Measurements from ENCODE around the gene TIMM22. TPM values are rescaled to one million over a fixed set of nuclear protein-coding genes. Genes with fewer than 3 reads are reported as not detected.
"Not testable (repeated sequence)": the region's sequence is repeated elsewhere in the genome, so short reads cannot be mapped to it uniquely, and the experiment has no call there.

Gene TIMM22
- 20.8 and 31.0 TPM in 2 replicates for total RNA-seq (2014; rRNA removed; shearing (Covaris generic))

GRCh38 chr17:996554-997344 lies at the start of gene TIMM22:
Gene TIMM22, plus strand, starts transcription at chr17:997129. Its CDS starts 14 bp downstream, at chr17:997143.
- peak; percentile 99 for DNase-seq
- peaks cover 12% of the 10 kb centered on the region for H3K36me3 ChIP-seq (replicated peaks; ENCODE audit: control insufficient read depth, insufficient read depth, low read length)
- peak within 1 kb of the TSS; percentile 78 for H3K4me3 ChIP-seq (ENCODE audit: insufficient read depth, low read depth, low read length)
- no peaks in the 10 kb centered on the region; the same call in 1 of the 2 replicates for H3K27me3 ChIP-seq (ENCODE audit: control insufficient read depth, insufficient read depth, low read length)

DNA sequence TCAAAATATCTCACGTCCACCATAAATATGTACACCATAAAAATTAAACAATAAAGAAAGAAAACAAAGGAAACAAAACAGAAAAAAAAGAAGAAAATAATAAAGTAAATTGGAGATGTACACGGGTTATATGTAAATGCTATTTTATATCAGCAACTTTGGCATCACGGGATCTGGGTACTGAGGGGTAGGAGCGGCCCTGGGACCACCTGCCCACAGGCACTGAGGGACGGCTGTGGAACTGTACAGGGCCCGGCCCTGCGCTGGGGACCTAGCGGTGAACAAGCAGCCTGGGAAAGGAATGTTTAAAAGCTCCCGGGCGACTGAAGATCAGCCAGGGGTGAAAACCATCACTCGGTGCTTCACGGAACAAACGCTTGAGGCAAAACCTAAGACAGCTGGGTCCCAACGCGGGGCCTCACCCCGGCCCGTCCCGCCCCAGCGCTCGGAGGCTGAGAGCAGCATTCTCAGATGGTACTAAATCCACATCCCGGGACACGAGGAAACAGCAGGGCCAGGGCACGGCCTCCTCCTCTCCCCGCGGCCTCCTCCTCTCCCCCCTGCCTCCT lies 48.6 kb upstream of the TIMM22 start:
- Histone ChIP-seq H3K36me3 (replicated peaks; ENCODE audit: control insufficient read depth, insufficient read depth, low read length) (no peaks in the 10 kb centered on the region; the same call in 1 of the 2 replicates), H3K27me3 (ENCODE audit: control insufficient read depth, insufficient read depth, low read length) (no peaks in the 10 kb centered on the region), H3K4me3 (ENCODE audit: insufficient read depth, low read depth, low read length) (no peak overlapping the region)
- peak; percentile 80 for DNase-seq

- Histone ChIP-seq H3K27me3 (ENCODE audit: control insufficient read depth, insufficient read depth, low read length) (no peaks in the 10 kb centered on the region), H3K4me3 (ENCODE audit: insufficient read depth, low read depth, low read length) (no peak overlapping the region), H3K36me3 (replicated peaks; ENCODE audit: control insufficient read depth, insufficient read depth, low read length) (no peaks in the 10 kb centered on the region; the same call in 1 of the 2 replicates)
- peak; percentile 77 for DNase-seq
Observed at GRCh38 chr17:949623-950303, 47.2 kb upstream of the TIMM22 start.

GRCh38 chr17:951325-952132 lies 45.4 kb upstream of the TIMM22 start:
- no peaks in the 10 kb centered on the region for H3K27me3 ChIP-seq (ENCODE audit: control insufficient read depth, insufficient read depth, low read length)
- DNase-seq: peak; percentile 95
- H3K36me3 ChIP-seq (replicated peaks; ENCODE audit: control insufficient read depth, insufficient read depth, low read length): no peaks in the 10 kb centered on the region; the same call in 1 of the 2 replicates
- H3K4me3 ChIP-seq (ENCODE audit: insufficient read depth, low read depth, low read length): peak overlapping the region; percentile 22

- H3K36me3 ChIP-seq (replicated peaks; ENCODE audit: control insufficient read depth, insufficient read depth, low read length); H3K27me3 ChIP-seq (ENCODE audit: control insufficient read depth, insufficient read depth, low read length); DNase-seq; H3K4me3 ChIP-seq (ENCODE audit: insufficient read depth, low read depth, low read length): not testable (repeated sequence)
Observed at GRCh38 chr17:952592-952991, 44.3 kb upstream of the TIMM22 start.

- Histone ChIP-seq H3K4me3 (ENCODE audit: insufficient read depth, low read depth, low read length) (no peak overlapping the region), H3K36me3 (replicated peaks; ENCODE audit: control insufficient read depth, insufficient read depth, low read length) (no peaks in the 10 kb centered on the region; the same call in 1 of the 2 replicates), H3K27me3 (ENCODE audit: control insufficient read depth, insufficient read depth, low read length) (no peaks in the 10 kb centered on the region)
- peak; percentile 23 for DNase-seq
Observed at GRCh38 chr17:953767-954166, 43.2 kb upstream of the TIMM22 start.

DNA sequence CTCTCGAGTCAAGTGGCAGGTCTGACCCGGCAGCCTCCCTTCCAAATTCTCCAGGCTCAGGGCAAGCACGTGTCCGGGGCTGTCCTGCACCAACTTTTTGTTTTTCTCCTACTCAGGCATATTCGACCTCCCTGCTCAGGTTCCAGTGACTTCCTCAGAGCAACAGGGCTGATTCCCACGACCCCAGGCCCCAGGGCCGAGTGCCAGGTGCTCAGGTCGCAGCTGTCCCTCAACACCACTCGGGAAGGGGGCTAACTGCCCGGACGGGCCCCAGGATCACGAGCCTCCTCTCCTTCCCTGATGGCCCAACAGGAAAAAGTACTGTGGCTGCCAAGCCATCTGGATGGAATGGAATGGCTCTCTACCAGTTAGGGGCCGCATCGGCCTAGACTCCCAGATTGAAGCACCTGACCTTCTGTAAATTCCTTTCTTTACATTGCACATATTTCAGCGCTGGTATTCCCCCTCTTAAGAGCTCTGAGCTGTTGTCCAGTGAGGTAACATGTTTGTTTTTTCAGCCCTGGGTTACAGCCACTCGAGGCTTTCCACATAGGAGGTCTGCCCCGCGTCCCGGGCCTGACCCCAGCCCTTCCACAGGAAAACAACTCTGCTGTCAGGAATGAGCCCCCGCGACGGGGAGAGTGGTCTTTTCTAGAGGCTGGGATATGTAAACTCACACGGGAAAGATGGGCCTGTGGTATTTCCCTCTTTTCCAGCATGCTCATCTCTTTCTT lies 42.3 kb upstream of the TIMM22 start:
- Histone ChIP-seq H3K4me3 (ENCODE audit: insufficient read depth, low read depth, low read length) (no peak overlapping the region), H3K27me3 (ENCODE audit: control insufficient read depth, insufficient read depth, low read length) (no peaks in the 10 kb centered on the region), H3K36me3 (replicated peaks; ENCODE audit: control insufficient read depth, insufficient read depth, low read length) (no peaks in the 10 kb centered on the region; the same call in 1 of the 2 replicates)
- DNase-seq: peak; percentile 73

DNA sequence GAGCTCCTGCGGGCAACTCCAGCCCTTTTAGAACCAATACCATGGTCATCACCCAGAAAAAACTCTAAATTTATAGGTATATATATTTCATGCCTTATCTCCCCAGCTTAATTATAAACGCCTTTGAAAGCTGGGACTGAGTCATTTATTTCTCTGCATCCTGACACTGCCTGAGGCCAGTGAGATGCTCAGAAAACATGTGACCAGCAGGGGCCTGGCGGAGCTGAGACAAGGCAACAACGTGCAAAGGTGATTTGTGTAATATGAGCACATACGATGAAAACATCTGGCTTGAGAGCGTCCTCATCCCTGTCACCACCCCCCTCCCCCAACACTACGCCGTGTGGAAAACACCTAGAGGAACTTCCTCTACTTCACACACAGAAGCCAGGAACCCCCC lies 40.0 kb upstream of the TIMM22 start:
- Histone ChIP-seq H3K36me3 (replicated peaks; ENCODE audit: control insufficient read depth, insufficient read depth, low read length) (no peaks in the 10 kb centered on the region; the same call in 1 of the 2 replicates), H3K4me3 (ENCODE audit: insufficient read depth, low read depth, low read length) (no peak overlapping the region)

GRCh38 chr17:957856-958421 lies 39.0 kb upstream of the TIMM22 start:
- DNase-seq: peak; percentile 31
- H3K36me3 ChIP-seq (replicated peaks; ENCODE audit: control insufficient read depth, insufficient read depth, low read length): no peaks in the 10 kb centered on the region
- H3K27me3 ChIP-seq (ENCODE audit: control insufficient read depth, insufficient read depth, low read length): no peaks in the 10 kb centered on the region
- H3K4me3 ChIP-seq (ENCODE audit: insufficient read depth, low read depth, low read length): no peak overlapping the region

More for the DNA sequence above, 40.0 kb upstream of the TIMM22 start:
- H3K27me3 ChIP-seq (ENCODE audit: control insufficient read depth, insufficient read depth, low read length): no peaks in the 10 kb centered on the region
- peak; percentile 61 for DNase-seq

DNA sequence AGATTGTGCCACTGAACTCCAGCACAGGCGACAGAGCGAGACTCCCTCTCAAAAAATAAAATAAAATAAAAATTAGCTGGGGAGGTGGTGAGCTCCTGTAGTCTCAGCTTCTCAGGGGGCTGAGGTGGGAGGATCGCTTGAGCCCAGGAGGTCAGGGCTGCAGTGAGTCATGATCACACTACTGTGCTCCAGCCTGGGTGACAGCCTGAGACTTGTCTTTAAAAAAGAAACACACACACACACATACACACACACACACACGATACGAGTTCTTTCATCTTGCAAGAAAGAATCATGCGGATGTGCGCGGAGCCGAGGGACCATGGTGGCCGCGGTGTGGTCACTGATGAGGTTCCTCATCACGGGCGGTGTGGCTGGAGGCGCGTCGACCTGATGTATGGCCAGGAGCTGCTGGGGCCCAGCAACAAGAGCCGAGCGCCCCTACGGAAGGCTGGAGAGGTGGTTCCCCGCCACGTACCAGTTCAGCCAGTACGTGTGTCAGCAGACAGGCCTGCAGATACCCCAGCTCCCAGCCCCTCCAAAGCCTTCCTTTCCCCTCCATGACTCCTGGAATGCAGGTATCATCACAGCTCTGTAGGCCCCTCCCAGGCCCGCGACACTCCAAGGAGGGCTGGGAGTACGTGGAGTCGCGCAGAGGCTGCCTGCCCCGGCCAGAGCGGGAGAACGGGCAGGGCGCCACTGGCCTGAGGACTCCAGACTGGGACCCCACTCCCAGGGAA lies 38.0 kb upstream of the TIMM22 start:
- H3K36me3 ChIP-seq (replicated peaks; ENCODE audit: control insufficient read depth, insufficient read depth, low read length): no peaks in the 10 kb centered on the region
- H3K27me3 ChIP-seq (ENCODE audit: control insufficient read depth, insufficient read depth, low read length): no peaks in the 10 kb centered on the region
- peak; percentile 59 for DNase-seq
- no peak overlapping the region for H3K4me3 ChIP-seq (ENCODE audit: insufficient read depth, low read depth, low read length)

DNA sequence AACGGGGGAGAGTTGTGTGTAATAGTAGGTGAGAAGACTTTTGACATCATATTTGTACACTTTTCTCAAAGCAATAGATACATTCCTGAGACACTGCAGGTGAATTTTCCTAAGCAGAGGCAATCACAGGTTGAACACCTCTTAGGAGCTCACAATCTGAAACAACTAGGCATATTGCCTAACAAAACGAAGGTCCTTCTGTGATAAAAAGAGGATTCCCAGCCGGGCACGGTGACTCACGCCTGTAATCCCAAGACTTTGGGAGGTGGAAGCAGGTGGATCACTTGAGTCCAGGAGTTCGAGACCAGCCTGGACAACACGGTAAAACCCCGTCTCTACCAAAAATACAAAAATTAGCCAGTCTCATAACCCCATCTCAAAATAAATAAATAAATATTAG lies 34.8 kb upstream of the TIMM22 start:
- DNase-seq: no peak
- H3K4me3 ChIP-seq (ENCODE audit: insufficient read depth, low read depth, low read length): no peak overlapping the region
- no peaks in the 10 kb centered on the region for H3K27me3 ChIP-seq (ENCODE audit: control insufficient read depth, insufficient read depth, low read length)
- no peaks in the 10 kb centered on the region for H3K36me3 ChIP-seq (replicated peaks; ENCODE audit: control insufficient read depth, insufficient read depth, low read length)

DNA sequence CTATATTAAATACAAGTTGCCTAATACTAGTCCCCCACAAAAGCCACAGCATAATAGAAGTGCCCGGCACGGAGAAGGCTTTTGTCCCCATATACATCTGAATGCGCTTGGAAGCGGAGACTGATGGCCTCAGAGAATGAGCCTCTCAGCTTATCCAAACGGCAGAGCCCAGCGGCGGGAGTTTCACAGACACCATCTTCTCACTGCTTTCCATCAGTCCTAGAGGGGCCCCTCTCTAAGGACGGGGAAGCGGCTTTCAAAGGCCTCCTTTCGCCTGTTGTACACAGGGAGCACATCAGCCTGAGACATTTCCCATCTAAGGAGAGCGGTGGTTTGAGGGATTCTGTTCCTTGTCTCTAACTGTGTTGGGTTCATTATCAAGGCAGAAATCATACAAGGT lies 34.3 kb upstream of the TIMM22 start:
- DNase-seq: peak; percentile 83
- no peaks in the 10 kb centered on the region for H3K27me3 ChIP-seq (ENCODE audit: control insufficient read depth, insufficient read depth, low read length)
- H3K4me3 ChIP-seq (ENCODE audit: insufficient read depth, low read depth, low read length): no peak overlapping the region
- no peaks in the 10 kb centered on the region for H3K36me3 ChIP-seq (replicated peaks; ENCODE audit: control insufficient read depth, insufficient read depth, low read length)

DNA sequence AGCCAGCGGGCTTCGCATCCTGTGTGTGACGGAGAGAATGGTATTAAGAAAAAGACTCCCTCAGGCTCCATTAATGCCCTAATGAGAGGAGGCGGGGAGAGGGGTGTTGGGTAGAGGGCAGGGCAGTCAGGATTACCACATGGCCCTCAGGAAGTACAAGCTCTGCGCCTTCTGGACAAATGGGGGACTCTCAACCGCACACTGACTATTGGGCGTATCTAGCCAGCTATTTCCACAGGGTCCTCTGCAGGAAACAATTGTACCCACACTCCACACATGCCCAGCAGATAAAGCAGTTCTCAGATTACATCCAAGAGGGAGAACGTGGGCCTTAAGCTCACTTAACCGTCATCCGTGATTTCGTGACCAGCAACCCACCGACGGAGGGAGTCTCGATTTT lies 32.1 kb upstream of the TIMM22 start:
- DNase-seq: peak; percentile 66
- H3K4me3 ChIP-seq (ENCODE audit: insufficient read depth, low read depth, low read length): no peak overlapping the region
- H3K36me3 ChIP-seq (replicated peaks; ENCODE audit: control insufficient read depth, insufficient read depth, low read length): no peaks in the 10 kb centered on the region

More for the DNA sequence above, 32.1 kb upstream of the TIMM22 start:
- no peaks in the 10 kb centered on the region for H3K27me3 ChIP-seq (ENCODE audit: control insufficient read depth, insufficient read depth, low read length)

Data from H7 (cell line).